Right renal pelvis (tissue), 4 donors: ENCODE data around the gene REC8. TPM values are rescaled to one million over a fixed set of nuclear protein-coding genes. Genes with fewer than 3 reads are reported as not detected.
"Not testable (repeated sequence)": the region's sequence is repeated elsewhere in the genome, so short reads cannot be mapped to it uniquely, and the experiment has no call there.

Experiments
- DNase-seq, 4 donors: peaks; one replicate each; pipeline ENCODE4 v3.0.0-alpha.2; 2013; ENCODE audit warnings: low read depth in 4 of 4, low spot score in 3 of 4, missing footprints in 1 of 4
- polyA plus RNA-seq, 4 donors: library from polyadenylated mRNA; unstranded; fragments of 120-200 nt; gene quantifications; one replicate each; pipeline ENCODE4 v1.2.1, GENCODE V29; 2013; ENCODE audit not compliant: insufficient read length in 4 of 4

REC8 gene
- polyA plus RNA-seq, 4 donors, result 60.0 to 70.1 (median 64.3) TPM

DNA sequence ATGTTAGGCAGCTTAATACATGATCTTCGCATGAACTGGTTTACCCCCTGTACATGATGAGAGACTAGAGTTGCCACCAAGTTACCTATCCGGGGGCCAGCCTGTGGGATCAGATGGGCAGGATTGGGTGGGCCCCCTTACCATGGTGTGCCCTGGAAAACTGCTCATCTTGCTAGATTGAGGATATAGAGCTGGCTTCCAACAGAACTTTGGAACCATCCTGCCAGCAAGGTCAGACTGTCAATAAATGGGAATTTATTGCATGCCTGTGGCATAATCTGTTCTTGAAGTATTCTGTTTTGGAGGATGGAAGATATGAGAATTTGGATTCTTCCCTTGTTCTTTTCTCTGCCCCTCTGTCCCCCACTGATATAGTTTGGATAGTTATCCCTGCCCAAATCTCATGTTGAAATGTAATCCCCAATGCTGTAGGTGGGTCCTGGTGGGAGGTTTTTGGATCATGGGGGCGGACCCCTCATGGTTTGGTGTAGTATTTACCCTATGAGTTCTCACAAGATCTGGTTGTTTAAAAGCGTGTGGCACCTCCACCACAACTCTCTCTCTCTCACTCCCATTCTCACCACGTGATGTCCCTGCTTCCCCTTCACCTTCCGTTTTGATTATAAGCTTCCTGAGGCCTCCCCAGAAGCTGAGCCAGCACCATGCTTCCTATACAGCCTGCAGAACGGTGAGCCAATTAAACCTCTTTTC lies 27.1 kb downstream of the REC8 start:
- no peak for DNase-seq

DNA sequence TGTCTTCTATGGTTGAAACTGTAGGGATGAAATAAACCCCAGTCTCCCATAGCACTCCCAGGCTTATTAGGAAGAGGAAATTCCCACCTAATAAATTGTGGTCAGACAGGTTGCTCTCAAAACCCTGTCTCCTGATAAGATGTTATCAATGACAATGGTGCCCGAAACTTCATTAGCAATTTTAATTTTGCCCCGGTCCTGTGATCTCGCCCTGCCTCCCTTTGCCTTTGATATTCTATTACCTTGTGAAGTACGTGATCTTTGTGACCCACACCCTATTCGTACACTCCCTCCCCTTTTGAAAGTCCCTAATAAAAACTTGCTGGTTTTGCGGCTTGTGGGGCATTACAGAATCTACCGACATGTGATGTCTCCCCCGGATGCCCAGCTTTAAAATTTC lies 30.7 kb downstream of the REC8 start:
- not testable (repeated sequence) for DNase-seq

DNA sequence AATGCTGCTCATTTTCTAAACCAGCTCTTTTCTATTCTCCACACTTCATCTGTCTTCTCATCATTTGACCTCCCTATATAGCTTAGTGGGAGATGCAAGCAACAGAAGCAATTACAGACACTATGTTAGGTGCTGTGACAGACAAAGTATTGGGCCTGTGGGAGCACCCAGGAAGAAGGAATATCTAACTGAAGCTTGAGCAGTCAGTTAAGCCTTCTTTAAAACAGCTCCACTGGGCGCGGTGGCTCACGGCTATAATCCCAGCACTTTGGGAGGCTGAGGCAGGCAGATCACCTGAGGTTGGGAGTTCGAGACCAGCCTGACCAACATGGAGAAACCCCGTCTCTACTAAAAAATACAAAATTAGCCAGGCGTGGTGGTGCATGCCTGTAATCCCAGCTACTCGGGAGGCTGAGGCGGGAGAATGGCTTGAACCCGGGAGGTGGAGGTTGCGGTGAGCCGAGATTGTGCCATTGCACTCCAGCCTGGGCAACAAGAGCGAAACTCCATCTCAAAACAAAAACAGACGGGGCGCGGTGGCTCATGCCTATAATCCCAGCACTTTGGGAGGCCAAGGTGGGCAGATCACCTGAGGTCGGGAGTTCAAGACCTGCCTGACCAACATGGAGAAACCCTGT lies 31.5 kb downstream of the REC8 start:
- DNase-seq, result not testable (repeated sequence)

GRCh38 chr14:24204163-24205146 lies 32.6 kb downstream of the REC8 start:
- no peak for DNase-seq

- DNase-seq, result no peak
Measured at GRCh38 chr14:24206260-24207103, 34.6 kb downstream of the REC8 start.

DNA sequence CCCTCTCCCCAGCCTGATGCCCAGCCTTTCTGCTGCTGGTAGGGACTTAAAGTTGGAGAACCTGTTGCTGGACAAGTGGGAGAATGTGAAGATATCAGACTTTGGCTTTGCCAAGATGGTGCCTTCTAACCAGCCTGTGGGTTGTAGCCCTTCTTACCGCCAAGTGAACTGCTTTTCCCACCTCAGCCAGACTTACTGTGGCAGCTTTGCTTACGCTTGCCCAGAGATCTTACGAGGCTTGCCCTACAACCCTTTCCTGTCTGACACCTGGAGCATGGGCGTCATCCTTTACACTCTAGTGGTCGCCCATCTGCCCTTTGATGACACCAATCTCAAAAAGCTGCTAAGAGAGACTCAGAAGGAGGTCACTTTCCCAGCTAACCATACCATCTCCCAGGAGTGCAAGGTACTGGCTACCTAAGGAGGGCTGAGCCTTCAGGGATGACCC lies 35.2 kb downstream of the REC8 start:
- no peak for DNase-seq

DNA sequence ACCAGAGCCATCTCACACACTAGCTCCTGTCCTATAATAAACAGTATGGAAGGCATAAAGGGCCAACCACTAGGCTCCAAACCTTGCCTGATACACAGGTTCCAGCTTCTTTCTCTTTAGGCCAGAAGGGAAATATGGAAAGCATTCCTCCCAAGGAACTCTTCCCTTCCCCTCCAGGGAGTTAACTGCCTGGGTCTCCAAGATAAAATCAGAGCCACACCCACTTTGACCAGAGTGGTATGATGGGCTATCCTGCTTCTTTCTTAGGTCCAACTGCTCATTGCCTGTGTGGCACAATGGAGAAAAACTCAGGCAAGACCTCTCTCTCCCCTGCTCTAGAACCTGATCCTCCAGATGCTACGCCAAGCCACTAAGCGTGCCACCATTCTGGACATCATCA lies 35.7 kb downstream of the REC8 start:
- DNase-seq, result no peak

GRCh38 chr14:24211311-24211710 lies 39.4 kb downstream of the REC8 start:
- no peak for DNase-seq

GRCh38 chr14:24212924-24213865 lies 41.3 kb downstream of the REC8 start, which contains the start of gene CHMP4A:
Gene CHMP4A, minus strand, starts transcription at chr14:24213488. Its CDS starts 49 bp downstream, at chr14:24213439.
- peak; percentile 90 to 94 (median 92) for DNase-seq

DNA sequence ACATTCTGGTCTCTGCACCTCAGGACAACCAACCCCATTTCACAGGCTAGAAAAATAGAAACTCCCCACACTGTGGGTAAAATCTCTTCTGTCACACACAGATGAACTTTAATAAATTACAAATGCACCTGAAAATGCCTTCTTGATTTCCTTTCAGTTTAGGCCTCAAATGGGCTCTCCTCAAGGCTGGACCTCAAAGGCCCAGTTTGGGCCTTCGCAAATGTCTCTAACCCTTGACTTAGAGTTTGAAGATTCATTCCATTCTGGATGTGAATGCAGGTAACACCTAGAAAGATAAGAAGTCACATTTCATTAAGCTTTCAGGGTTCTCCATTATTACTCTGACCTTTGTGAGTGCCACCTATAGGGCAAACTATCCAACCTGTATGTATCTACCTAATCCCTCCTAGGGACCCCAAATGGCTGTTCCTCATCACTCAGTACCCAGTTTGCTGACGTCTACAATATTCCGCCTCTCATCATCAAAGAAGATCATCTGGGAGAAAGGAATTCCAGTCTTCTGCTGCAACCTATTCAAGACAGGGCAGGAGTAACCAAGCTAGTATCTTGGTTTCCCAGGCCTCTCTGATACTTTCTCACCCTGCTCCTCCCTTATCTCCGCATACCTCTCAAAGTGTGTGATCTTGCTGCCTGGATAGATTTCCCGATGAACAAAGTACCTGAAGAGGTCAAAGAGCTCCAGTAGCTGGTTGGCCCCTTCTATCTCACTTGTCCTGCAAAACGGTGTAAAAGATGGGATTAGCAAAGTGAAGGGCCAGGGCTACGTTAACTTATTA lies 42.2 kb downstream of the REC8 start:
- DNase-seq, result no peak

DNA sequence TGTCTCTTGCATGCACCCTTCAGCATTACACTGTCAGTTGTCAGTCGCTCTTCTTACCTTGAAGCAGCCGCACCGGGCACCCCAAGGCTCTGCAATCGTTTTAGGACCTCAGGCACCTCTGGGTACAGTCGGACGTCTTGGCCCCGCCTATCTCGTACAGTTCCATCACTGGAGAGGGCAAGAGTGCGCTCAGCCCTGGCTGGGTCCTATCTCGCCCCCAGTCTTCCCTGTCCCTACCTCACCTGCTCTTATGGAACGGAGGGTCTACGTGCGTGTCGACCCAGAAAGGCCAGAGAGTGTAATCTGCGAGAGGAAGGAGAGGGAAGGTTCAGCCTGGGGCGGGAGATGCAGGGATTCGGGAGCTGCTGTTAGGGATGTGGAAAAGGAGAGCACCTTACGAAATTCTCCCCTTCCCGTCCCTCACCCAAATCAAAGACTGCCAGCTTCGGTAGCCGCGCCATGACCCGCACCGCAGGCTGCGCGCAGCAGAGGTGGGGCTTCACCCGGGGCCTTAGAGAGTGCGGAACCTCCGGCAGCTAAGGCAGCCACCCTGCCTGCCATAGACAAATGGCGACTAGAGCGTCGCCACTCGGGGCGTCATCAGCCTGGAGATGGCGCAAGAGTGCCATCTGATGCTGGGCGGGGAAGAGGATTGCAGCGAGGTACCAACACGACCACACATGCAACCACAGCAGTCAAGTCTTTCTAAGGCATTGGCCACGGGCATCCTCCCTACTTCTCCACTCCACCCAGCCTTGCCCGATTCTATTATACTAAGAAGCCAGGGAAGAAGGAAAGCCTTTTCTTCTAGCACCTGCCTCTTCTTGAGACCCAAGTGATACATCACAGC lies 43.8 kb downstream of the REC8 start, which contains the start of gene MDP1:
MDP1 (minus strand) TSS at position 572 of the 850 bp plus-strand sequence; CDS start at position 461, 111 bp downstream.
- peak in 3 of 4 donors; percentile 78 to 83 (median 80) for DNase-seq

DNA sequence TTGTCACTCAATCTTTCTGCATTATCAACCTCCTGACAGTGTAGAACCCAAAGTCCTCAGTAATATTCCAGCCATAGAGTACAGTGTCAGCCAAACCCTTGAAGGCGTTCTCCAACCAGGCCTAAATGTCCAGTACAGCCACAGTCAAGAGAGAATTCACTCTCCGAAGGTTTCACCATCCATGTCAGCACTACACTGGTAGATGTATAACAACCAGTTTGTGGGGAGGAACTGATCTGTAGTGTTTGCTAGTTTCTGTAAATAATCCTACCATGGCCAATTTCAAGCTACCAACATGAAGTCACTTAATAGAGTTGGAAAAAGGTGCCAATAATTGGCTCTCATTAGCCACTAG lies 44.4 kb downstream of the REC8 start:
- DNase-seq, result no peak

DNA sequence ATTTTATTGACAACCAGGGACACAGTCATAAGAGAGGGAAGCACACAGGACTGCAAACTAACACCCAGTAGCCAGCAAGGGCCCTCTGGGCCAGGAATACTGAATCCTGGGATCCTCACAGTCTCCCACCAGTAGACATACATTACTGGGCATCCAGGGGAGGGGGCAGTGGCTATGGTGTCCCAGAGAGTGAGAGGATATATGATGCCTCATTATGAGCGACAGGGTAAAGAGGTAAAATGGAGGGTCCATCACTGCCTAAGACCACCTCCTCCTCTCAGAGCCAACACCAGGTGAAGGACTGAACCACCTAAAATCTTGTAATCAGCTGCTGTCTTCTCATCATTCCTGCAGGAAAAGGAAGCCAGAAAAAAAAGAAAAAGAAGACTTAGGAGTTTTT lies 45.0 kb downstream of the REC8 start:
- not testable (repeated sequence) for DNase-seq

DNA sequence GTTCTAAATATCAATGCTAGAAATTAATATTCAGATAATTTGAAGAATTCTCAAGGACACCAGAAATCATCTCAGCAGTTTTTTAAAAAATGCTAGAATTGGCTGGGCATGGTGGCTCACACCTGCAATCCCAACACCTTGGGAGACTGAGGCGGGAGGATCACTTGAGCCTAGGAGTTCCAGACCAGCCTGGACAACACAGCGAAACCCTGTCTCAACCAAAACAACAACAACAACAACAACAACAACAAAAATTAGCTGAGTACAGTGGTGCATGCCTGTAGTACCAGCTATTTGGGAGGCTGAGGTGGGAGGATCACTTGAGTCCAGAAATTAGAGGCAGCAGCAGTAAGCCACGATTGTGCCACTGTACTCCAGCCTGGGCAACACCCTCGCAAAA lies 47.2 kb downstream of the REC8 start:
- no peak for DNase-seq

- no peak for DNase-seq
Measured at GRCh38 chr14:24219521-24219920, 47.6 kb downstream of the REC8 start.

DNA sequence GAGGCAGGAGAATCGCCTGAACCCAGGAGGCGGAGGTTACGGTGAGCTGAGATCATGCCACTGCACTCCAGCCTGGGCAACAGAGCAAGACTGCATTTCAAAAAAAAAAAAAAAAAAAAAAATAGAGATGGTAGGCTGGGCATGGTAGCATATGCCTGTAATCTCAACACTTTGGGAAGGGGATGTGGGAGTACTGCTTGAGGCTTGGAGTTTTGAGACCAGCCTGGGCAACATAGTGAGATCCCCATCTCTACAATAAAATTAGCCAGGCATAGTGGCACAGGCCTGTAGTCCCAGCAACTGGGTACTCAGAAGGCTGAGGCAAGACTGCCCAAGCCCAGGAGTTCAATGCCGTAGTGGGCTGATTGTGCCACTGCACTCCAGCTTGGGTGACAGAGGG lies 51.1 kb downstream of the REC8 start:
- DNase-seq, result not testable (repeated sequence)

- DNase-seq, result no peak
Measured at GRCh38 chr14:24224618-24225071, 52.8 kb downstream of the REC8 start.
